ENCODE measurements around the gene LTBP3.

- no peak for TF ChIP-seq CTCF (IDR thresholded peaks at IDR 0.05; ENCODE audit: low read depth, low read length, poor library complexity, severe bottlenecking)
- no peak for TF ChIP-seq EZH2phosphoT487 (IDR thresholded peaks at IDR 0.05; ENCODE audit: borderline replicate concordance, low read length)
Measured at GRCh38 chr11:65524741-65525545, 33.2 kb downstream of the LTBP3 start, which contains the start of gene SCYL1.

Data from DOHH2 (cell line).